GM19467 (cell line): ENCODE results near the gene UBQLN4.
"Not testable (repeated sequence)": the region's sequence is repeated elsewhere in the genome, so short reads cannot be mapped to it uniquely, and the experiment has no call there.

Source experiments
- ATAC-seq: cut with Tn5 transposase; IDR thresholded peaks from one replicate; pipeline ENCODE4 v1.9.1; 2021; ENCODE audit warnings: mild to moderate bottlenecking, moderate library complexity; ENCODE audit not compliant: unreplicated experiment

The UBQLN4 gene

DNA sequence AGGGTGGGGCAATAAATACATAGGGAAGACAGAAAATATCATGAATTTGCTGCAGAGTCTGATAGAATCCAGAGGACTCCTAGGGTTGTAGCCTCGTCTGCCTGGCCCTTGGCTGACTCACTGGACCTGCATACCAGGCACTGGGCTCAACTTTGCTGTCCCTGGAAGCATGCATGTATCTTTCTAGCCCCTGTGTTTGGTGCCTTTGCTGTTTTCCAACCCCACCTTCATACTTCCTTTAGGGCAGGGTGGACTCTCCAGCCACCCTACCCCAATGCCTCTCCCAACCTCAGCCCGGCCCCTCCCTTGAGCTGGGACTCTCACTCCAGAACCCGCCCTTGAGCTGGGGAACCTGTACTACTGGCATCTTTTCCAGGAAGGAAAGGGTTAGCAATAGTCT lies 8.6 kb upstream of the UBQLN4 start:
- ATAC-seq = no peak

DNA sequence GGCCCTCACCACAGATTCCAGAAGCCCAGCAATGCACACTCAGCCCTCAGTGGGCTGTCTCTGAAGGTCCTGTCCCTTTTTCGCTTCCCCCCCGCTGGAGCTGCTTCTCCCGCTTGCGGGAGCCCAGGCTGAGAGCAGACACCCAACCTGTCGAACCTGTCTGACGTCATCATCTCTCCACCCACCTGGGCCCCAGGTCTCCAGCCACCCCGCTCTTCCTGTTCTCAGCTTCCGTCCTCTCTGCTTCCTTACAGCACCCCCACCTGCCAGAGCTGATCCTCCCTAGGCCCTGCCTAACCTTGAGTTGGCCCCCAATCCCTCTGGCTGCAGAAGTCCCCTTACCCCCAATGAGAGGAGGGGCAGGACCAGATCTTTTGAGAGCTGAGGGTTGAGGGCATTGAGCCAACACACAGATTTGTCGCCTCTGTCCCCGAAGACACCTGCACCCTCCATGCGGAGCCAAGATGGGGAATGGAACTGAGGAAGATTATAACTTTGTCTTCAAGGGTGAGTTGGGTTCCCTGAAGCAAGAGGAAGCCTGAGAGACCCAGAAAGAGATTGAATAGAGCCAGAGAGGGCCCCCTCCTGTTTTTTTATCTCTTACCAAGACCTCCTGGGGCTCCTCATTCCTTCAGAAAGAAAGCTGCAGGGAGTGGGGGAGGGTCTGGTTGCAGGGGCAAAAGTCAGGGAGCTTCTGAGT lies 7.5 kb upstream of the UBQLN4 start, which contains the start of gene RAB25:
RAB25 (plus strand) TSS at position 224 of the 700 bp plus-strand sequence; CDS start at position 465, 241 bp downstream.
- no peak for ATAC-seq

DNA sequence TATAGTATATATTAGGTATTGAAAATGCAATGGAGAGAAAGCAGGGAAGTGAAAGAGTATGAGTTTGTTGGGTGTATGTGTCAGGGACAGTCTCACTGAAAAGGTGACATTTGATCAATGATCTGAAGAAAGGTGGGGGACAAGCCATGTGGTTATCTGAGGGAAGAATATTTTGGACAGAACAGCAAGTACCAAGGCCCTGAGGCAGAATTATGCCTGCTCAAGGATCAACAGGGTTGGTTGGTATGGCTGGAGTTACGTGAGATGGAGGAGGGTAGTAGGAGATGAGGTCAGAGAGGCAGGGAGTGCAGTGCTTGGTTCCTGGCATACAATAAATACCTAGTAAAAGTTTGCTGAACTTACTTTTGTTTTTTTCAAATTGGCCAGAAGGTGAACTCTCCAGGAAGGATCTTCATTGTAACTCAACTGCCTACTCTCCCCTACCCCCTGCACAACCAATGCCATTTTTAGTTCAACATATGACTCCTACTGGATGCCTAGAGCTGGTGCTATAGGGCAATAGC lies 2.8 kb upstream of the UBQLN4 start:
- ATAC-seq = no peak

DNA sequence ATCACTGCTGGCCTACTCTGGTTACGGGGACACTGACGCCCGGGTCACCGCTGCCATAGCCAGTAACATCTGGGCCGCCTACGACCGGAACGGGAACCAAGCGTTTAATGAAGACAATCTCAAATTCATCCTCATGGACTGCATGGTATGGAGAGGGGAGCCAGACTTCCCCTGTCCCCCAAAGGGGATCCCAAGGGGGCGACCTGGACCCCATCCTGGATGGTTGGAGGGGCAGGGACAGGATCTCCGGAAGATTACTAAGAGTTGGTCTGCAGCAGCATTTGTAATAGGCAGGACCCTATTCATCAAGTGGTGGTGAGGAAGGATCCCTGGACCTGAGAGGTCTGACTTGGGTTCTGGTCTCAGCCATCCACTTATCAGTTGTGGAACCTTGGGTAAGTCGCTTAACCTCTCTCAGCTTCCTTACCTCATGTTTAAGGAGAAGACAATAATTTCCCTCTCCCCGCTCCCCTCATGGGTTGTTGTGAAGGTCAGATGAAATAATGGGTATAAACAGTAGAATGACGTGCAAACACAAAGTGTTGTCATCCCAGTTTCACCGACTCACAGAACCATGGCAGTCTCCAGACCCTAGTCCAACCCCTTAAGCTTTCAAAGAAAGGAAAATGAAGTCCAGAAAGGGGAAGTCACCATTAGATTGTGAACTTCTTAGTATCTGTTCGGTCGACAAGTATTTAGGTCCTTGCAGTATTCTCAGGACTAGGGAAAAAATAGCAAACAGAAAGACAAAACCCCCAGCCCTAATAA lies 1.9 kb upstream of the UBQLN4 start:
- no peak for ATAC-seq

DNA sequence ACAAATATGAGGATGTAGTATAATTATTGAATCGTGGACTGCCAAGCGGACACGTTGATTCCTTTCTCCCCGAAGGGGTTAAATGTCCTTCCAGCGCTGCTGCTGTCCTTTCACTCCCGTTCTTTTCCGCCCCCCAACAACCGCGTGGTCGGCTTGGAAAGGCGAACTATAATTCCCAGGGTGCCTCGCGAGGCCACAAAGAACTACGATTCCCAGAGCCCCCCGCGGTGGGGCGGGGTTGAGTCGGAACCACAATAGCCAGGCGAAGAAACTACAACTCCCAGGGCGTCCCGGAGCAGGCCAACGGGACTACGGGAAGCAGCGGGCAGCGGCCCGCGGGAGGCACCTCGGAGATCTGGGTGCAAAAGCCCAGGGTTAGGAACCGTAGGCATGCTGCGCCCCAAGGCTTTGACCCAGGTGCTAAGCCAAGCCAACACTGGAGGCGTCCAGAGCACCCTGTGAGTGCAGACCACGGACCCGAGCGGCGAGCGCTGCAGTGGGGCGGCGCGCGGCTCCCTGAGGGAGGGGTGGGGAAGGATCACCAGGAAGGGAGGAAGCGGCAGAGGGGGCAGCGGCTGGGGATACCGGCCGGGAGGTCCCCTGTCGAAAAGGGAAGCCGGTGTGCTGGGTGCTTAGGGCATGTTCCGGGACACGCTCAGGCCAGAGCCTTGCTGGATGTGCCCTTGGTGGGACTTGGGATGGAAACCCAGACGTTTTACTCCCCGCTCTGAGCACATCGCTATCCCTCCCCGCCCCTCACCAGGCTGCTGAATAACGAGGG lies 1.1 kb upstream of the UBQLN4 start, which contains the start of gene LAMTOR2:
LAMTOR2 (plus strand) TSS at position 283 of the 781 bp plus-strand sequence; CDS start at position 391, 108 bp downstream.
- peak; percentile 81 for ATAC-seq

DNA sequence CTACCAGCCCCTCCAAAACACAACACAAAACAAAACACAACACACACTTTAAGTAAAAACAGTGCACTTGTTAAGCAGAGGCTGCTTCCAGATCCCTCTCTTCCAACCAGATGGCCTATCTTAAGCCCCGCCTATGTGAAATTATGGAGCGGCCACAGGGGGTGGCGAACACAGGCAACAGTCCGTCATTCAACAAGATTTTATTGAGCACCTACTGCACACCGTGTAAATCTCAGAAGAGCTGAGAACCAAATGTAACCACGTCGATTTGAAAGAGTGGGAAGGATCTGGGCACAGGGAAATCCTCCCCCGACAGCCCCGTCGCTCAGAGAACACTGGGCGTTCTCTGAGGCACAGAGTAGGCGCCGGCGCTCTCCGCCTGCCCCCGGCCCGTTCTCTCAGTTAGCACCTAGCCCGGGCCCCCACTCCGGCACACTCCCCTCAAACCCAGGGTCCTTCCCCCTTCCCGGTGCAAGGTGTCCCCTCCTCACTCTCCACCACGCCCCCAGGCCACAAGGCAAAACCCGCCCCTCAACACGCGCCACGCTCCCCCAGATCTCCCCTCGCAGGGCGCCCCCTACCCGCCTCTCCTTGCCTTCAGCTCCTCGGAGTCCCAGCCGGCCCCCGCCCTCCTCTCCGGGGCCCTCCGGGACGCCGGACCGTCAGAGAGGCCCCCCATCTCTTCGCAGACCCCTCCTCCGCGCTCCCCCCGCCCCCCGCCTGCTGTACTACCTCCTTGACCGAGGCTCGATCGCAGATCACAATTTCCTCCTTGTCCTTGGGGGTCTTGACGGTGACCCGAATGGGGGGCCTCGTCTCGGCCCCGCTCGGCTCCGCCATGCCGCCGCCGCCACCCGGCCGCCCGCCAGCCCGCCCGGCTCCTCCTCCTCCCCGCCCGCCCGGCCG lies 483 bp downstream of the UBQLN4 start:
- no peak for ATAC-seq

DNA sequence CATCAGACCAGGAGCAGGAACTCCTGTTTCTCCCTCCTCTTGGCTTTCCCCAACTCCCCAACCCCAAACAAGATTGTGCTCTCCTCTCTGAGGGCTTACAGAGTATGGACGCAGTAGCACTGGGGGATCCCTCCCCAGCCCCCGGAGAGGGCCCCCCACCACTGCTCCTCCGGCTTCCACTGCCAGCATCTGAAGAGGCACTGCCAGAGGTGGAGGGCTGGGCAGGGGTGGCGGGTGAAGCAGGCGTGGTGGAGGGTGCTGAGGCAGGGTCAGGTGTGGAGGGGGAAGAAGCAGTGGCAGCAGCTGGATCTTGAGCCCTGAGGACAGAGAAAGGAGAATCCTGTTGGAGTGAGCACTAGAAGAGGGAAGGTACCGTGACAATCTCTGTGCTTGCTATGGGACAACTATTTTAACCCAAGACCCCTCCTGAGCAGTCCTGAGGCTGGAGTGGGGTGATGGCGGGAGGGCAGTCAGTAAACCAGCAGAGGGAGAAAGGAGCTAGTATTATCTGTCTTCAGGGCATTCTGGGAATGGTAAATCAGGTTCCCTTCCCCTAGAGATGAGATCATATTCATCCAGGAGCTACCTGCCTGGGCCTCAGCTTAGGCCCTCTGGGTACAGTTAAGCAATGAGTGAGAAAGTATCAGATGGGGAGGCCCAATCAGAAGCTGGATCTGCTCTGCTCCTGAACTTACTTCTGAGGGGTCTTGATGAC lies 2.4 kb downstream of the UBQLN4 start:
- no peak for ATAC-seq

DNA sequence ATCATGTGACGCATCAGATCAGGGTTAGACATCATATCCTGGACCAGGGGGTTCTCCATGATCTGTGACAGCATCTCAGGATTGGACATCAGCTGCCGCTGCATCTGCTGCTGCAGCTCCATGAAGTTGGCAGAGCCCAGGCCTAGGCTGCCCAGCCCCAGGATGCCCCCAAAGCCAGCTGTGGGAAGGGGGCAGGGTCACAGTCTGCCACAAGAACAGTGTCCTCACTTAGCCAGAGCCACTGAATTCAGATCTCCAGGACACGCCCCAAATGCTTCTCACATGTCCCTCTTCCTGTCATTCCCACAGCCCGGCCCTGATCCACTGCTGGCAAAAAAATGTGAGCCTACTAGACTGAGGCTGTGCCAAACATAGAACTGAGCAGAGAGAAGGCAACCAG lies 3.2 kb downstream of the UBQLN4 start:
- no peak for ATAC-seq

DNA sequence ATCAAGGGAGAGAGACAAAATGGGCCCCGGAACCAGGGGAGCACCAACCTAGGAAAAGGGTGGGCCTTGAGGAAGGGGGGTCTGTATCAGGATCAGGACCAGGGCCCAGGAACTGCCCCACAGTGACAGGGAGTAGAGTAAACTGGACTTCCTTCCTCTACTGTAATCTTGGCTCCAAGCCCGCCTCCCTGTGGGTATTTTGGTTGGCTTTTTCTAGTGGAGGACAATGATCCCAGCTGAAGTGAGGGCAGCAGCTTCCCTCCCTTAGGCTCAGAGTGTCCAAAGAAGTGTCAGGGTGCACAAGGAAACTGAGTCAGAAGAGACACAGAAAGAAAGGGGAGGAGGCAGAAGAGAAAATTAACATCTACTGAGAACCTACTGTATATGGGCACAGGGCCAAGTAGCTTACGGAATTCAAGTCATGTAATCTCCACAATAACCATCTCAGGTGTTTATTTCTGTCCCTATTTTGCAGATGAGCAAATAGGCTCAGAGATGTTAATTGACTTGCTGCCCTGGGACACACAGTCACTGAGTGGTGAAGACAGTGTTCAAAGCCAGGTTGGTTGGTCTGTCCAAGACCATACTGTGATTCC lies 4.8 kb downstream of the UBQLN4 start:
- ATAC-seq = no peak

DNA sequence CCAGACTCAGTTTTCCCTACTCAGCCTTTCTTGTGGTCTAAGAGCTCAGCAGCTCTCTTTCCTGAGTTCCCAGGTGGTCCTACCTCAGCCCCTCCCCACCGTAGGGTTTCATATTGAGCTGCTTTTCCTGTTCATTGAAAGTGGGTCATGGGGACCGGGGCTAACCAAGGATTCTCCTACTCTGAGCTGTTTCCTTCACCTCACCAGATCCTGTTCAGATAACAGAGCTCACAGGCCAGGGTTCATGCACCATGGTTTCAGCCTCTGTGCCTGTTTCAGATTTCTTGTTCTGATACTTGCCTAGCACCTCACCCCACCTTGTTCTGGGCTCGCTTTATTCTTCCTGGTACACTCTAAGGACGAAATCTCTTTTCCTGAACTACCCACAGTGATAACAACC lies 8.5 kb downstream of the UBQLN4 start:
- no peak for ATAC-seq

DNA sequence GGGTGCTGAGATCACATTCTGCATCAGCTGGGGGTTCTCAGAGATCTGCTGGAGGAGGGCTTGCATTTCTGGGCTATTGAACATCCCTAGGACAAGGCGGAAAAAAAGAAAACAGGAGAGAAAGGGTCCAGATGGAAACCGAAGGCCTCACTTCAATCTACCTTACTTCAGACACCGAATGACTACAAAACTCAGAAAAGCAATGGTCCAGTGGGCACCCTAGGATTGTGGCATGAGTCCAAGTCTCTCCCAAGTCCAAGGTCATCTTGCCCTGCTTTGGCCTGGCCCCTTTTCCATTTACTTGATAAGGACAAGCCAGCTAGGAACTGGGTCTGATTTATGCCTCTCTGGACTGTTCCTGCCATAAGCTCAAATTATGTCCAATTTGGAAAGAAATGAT lies 10.8 kb downstream of the UBQLN4 start:
- no peak for ATAC-seq

DNA sequence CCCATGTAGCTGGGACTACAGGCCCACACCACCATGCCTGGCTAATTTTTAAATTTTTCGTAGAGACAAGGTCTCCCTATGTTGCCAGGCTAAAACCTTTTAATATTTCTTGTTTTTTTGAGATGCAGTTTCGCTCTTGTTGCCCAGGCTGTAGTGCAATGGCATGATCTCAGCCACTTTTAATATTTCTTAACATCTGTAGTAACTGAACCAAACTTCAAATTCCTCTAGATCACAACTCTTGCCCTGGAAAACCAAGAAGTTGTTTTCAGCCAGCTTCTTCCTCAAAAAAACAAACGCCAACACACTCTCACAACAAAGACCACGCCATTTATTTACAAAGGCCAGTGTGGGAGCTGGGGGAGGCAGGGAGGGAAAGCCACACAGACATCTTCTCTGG lies 18.6 kb downstream of the UBQLN4 start:
- not testable (repeated sequence) for ATAC-seq

DNA sequence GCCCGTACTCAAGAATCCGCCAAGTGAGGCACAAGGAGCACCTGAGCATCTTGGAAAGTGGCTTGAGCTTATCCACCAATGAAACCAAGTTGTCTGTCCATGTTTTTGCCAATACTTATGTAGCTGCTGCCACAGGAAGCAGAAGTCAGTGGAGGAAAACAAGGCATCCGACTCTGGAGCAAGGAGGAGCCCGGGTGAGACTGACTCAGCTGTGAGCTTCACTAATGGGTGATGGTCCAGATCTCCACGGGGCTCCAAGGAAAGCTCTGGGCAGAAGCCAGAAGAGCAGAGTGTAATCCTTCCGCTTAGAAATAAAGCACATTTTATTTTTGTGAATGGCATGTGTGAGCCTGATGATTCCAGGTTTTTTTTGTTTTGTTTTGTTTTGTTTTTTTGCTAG lies 20.6 kb downstream of the UBQLN4 start:
- no peak for ATAC-seq

DNA sequence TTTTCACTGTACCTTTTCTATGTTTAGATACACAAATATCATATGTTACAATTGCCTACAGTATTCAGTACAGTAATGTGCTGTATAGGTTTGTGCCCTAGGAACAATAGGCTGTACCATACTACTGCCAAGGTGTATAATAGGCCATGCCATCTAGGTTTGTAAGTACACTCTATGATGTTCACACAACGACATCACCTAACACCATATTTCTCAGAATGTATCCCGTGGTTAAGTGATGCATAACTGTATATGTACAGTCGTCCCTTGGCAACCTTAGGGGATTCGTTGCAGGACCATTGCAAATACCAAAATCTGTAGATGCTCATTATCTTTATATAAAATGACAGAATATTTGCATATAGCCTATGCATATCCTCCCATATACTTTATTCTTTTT lies 27.0 kb downstream of the UBQLN4 start:
- ATAC-seq = no peak

DNA sequence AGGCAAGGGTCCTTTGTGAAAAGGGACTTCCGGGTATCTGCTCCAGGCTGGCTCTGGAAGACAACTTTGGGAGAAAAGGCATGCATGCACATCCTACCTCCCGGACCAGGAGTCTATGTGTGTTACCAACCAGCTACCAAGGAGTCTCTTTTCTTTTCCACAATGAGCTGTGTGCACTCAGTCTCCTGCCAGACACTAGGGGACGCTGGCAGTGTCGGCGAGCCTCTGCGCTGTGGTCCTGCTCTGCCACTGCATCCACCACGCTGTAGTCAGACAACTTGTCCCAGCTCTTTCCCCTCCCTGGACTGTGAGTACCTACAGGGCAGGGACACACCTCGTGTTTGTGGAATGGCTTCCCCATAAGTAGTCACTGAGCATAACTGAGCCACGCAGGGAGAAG lies 27.7 kb downstream of the UBQLN4 start:
- ATAC-seq = no peak

DNA sequence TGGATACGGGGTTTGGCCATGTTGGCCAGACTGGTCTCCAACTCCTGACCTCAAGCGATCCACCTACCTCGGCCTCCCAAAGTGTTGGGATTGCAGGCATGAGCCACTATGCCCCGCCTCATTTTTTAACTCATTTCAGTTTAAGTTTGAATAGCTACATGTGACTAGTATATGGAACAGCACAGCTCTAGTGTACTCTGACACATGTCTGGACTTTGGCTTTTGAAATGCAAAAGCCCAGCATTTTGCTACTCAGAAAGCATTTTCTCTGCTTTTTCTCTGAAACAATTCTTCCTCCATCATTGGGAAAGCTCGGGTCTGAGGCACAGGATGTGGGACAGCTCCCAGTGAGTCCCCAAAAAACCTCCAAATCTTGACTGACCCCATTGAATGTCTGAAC lies 28.8 kb downstream of the UBQLN4 start:
- ATAC-seq = no peak

DNA sequence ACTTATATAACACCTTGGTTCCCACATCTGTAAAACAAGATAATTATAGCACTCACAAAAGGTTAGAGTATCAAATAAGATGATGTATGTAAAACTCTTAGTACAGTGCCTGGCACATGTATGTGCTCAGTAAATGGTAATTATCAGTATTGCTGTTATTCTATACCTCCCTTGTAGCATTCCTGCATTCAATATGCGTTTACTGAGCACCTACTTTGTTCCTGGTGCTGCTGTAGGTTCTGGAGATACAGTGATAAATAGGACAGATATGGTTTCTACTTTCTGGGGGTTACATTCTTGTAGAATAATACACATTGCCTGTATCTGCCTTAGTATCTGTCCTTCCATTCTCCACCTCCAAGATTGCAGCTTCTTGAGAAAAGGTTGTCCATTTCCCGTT lies 31.6 kb downstream of the UBQLN4 start:
- no peak for ATAC-seq

DNA sequence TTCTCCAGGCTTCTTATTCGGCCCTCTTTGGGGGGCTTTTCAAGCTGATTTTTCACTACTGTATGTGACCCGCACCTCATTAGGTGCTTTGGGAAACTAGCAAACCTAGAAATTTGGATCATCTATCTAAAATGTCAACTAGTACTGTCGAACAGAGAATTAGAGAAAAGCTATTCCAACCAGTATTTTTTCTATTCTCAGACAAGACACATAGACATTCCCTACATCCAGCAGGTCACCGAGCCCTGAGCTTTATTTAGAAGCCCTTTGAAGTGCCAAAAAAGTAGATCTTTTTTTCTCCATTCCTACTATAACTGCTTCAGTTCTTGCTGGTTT lies 32.5 kb downstream of the UBQLN4 start:
- ATAC-seq = no peak
